Colon (tissue), 2 donors: ENCODE results near the gene SMIM11.
"Not testable (repeated sequence)": the region's sequence is repeated elsewhere in the genome, so short reads cannot be mapped to it uniquely, and the experiment has no call there.

ENCODE experiments used
- FAIRE-seq: peaks from 2 replicates; lab custom pipeline; 2012; peaks lifted over from hg19 to GRCh38; lab: Jason Lieb, UNC
- donor health status: control.
- donor health status: control.

SMIM11 gene

DNA sequence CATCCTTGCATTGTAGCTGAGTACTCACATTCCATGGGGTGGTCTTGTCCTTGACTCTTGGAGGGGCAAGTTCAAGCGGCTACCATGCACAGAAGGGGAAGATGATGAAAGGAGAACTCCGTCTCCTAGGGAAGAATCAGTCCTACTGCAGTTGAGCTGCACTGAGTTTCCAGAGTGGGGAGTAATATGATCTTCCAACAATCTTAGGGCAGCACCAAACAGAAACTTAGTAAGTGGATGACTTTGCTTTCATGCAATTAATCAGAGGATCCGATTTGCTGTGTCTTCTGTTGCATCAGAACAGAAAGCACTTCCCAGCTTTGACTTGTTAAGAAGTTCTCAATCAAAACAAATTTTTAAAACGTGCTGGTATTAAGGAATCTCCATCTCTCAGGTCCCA is 48.5 kb downstream of the SMIM11 start, which contains the start of gene SMIM34:
SMIM34 (minus strand) TSS at position 147 of the 400 bp plus-strand sequence; CDS start at position 35, 112 bp downstream.
- not testable (repeated sequence) for FAIRE-seq

DNA sequence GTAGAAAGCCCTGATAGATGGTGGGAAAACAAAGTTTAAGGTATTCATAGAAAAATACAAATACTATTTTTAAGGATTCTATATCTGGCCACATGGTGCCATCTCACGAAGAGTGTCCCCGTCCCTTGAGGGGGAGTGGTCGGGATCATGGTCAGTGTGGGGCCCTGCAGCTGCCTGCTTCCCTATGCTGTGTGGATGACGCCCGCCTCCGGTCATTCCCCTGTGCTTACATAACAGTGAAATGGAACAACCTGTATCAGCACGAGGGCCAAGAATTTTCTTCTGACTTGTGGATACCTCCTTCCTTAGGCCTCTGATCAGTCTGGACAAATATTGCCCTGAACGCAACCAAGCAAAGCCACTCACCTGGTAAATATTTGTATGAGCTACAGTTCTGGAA is 52.0 kb downstream of the SMIM11 start:
- FAIRE-seq, result not testable (repeated sequence)

- not testable (repeated sequence) for FAIRE-seq
These were observed 53.1 kb downstream of the SMIM11 start for GRCh38 chr21:34428441-34428840.

- not testable (repeated sequence) for FAIRE-seq
These were observed 54.4 kb downstream of the SMIM11 start for GRCh38 chr21:34429710-34430109.
